Measurements from ENCODE around the gene TSSK2.

DNA sequence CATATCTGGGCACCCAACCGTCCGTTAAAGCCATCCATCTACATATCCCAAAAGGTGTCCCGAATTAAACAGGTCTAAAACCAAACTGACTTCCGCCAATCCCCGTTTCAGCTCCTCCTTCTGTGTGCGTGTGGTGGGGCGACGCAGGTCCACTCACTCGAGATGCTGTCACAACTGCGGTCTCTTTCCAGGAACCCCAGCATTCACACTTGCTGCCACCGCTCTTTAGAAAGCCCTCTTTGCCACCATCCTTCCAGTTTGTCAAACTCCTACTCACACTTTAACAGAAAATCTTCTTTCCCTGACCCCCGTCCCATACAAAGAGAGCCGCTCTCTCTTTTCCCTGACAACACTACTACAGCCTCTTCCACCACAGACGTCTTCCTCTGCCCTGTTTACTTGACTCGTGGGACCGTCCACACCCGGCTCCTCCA lies 12.9 kb downstream of the TSSK2 start:
- no peak for TF ChIP-seq NFRKB (IDR thresholded peaks at IDR 0.05)
- no peak for TF ChIP-seq TARDBP (IDR thresholded peaks at IDR 0.05)

Measured in HEK293T (cell line).